ENCODE measurements around the gene ATF4. TPM values are rescaled to one million over a fixed set of nuclear protein-coding genes. Genes with fewer than 3 reads are reported as not detected.

ATF4 gene
- total RNA-seq, 1 donor from 2014 or later, result 315 TPM

DNA sequence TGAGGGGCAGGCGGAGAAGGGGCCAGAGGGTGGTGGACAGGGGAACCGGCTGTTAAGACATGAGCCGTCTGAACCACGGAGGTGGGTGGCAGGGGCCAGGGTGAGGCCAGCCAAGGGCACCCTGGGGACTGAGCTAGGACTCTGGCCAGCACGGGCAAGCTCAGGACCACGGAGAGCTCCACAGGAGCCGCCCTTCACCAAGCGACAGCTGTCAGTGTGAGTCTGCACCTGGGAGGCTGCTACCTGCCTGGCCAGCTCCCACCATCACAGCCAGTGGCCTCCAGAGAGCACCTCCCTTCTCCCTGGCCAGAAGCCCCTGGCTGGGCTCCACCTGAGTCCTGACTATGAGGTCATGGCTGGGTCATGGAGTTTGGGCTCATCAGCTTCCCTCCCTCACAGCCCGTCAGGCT lies 41.9 kb upstream of the ATF4 start:
- Mint-ChIP-seq H3K27me3 (no peaks in the 10 kb centered on the region), H3K27ac (no peak overlapping the region), H3K36me3 (no peaks in the 10 kb centered on the region), H3K9me3 (no peaks in the 10 kb centered on the region), H3K4me1 (ENCODE audit: unreplicated experiment) (peaks cover 12% of the 10 kb centered on the region), H3K4me3 (no peak overlapping the region)
- DNase-seq (ENCODE audit: extremely low spot score, unreplicated experiment), result no peak
- TF ChIP-seq CTCF (conservative IDR thresholded peaks at IDR 0.05), result no peak

GRCh38 chr22:39479254-39479653 lies 41.1 kb upstream of the ATF4 start:
- no peak overlapping the region for H3K27ac Mint-ChIP-seq
- H3K4me3 Mint-ChIP-seq, result no peak overlapping the region
- H3K9me3 Mint-ChIP-seq, result no peaks in the 10 kb centered on the region
- DNase-seq (ENCODE audit: extremely low spot score, unreplicated experiment), result no peak
- H3K27me3 Mint-ChIP-seq, result no peaks in the 10 kb centered on the region
- peaks cover 12% of the 10 kb centered on the region for H3K4me1 Mint-ChIP-seq (ENCODE audit: unreplicated experiment)
- H3K36me3 Mint-ChIP-seq, result no peaks in the 10 kb centered on the region
- TF ChIP-seq CTCF (conservative IDR thresholded peaks at IDR 0.05), result no peak

DNA sequence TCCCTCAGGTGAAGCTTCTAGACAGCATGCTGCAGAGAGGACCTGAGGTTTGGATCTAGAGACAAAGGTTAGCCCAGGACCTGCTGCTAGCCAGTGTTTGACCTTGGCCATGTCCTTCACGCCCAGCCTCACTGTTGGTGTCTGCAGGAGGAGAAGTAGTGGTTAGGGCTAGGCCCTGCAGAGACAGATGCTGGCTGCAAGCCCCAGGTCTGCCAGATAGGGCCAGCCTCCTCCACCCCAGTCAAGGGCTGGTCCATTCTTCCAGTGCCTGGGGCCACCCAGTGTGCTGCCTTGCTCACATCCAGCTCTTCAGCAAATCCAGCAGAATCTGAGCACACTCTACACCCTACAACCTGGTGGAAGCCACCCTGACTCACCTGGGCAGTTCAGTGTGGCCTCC lies 39.8 kb upstream of the ATF4 start:
- H3K9me3 Mint-ChIP-seq, result no peaks in the 10 kb centered on the region
- no peak overlapping the region for H3K4me3 Mint-ChIP-seq
- no peak overlapping the region for H3K27ac Mint-ChIP-seq
- no peak for TF ChIP-seq CTCF (conservative IDR thresholded peaks at IDR 0.05)
- DNase-seq (ENCODE audit: extremely low spot score, unreplicated experiment), result no peak
- H3K27me3 Mint-ChIP-seq, result no peaks in the 10 kb centered on the region
- peaks cover 10% of the 10 kb centered on the region for H3K4me1 Mint-ChIP-seq (ENCODE audit: unreplicated experiment)
- no peaks in the 10 kb centered on the region for H3K36me3 Mint-ChIP-seq

DNA sequence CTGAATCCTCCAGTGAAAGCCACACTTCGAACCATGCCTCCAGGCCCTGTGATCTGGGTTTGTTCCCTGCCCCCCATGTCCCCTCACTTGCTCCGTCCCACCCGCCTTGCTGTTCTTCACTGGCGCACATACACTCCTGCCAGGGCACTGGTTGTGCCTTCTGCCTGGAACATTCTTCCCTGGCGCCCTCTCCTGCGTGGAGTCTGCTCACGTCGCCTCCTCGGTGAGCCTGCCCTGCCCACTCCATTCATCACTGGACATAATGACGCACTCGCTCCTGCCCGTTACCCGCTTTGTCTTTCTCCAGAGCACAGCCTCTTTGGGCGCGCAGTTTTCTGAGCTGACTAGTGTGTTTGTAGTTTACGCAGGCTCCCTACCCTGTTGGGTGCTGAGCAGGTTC lies 39.3 kb upstream of the ATF4 start:
- no peak overlapping the region for H3K4me3 Mint-ChIP-seq
- H3K4me1 Mint-ChIP-seq (ENCODE audit: unreplicated experiment), result peaks cover 5% of the 10 kb centered on the region
- no peak for TF ChIP-seq CTCF (conservative IDR thresholded peaks at IDR 0.05)
- H3K27ac Mint-ChIP-seq, result no peak overlapping the region
- H3K36me3 Mint-ChIP-seq, result no peaks in the 10 kb centered on the region
- DNase-seq (ENCODE audit: extremely low spot score, unreplicated experiment), result no peak
- H3K9me3 Mint-ChIP-seq, result no peaks in the 10 kb centered on the region
- no peaks in the 10 kb centered on the region for H3K27me3 Mint-ChIP-seq

DNA sequence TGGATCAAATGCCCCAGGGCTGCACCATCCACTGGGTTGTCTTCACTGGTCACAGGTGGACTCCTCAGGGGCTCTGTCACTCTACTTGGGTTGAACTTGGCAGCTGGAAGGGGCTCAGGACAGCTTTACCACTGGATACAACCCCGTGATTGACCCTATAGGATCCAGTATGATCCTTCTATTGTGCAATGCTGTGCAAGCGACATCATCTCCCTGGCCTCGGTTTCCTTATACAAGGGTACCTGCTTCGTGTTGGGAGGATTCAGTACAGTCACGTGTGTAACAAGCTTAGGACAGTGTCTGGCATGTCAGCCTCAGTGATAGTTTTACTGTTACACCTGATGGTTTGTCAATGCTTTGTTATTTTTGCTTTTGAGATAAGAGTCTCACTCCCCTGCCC lies 38.8 kb upstream of the ATF4 start:
- Mint-ChIP-seq H3K4me1 (ENCODE audit: unreplicated experiment) (no peaks in the 10 kb centered on the region), H3K27ac (no peak overlapping the region), H3K36me3 (no peaks in the 10 kb centered on the region), H3K9me3 (no peaks in the 10 kb centered on the region), H3K4me3 (no peak overlapping the region), H3K27me3 (no peaks in the 10 kb centered on the region)
- TF ChIP-seq CTCF (conservative IDR thresholded peaks at IDR 0.05), result no peak
- DNase-seq (ENCODE audit: extremely low spot score, unreplicated experiment), result no peak

DNA sequence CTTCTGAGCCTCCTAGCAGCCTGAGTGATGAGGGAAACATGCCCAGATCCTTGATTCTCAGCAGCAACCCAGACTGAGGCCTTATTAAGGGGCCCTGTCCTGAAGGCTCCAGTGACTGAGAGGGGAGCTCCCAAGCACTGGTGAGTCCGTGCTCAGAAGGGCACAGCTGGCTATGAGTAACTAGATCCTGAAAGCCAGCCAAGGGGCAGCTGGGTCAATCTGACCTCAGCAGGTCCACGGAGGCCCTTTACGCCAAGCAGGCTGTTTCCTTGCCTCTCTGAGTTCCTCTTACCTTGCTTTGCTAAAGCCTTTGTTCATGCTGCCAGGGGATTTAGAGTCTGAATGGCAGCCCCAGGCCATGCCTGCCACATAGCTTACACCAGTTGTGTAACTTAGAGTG lies 37.6 kb upstream of the ATF4 start:
- TF ChIP-seq CTCF (conservative IDR thresholded peaks at IDR 0.05), result no peak
- Mint-ChIP-seq H3K4me1 (ENCODE audit: unreplicated experiment) (no peaks in the 10 kb centered on the region), H3K9me3 (no peaks in the 10 kb centered on the region), H3K36me3 (no peaks in the 10 kb centered on the region), H3K4me3 (no peak overlapping the region), H3K27me3 (no peaks in the 10 kb centered on the region), H3K27ac (no peak overlapping the region)
- no peak for DNase-seq (ENCODE audit: extremely low spot score, unreplicated experiment)
